RKO (cell line): ENCODE data around the gene SLC35B2.

Source experiments
- DNase-seq: peaks from one replicate; pipeline ENCODE4 v3.0.0-alpha.2; 2016; ENCODE audit warnings: low spot score

The SLC35B2 gene

GRCh38 chr6:44285552-44286284, 28.4 kb upstream of the SLC35B2 start:
- peak; percentile 34 for DNase-seq

GRCh38 chr6:44284867-44285266, 27.5 kb upstream of the SLC35B2 start:
- DNase-seq, result no peak

- no peak for DNase-seq
Observed at GRCh38 chr6:44284121-44284520, 26.8 kb upstream of the SLC35B2 start.

GRCh38 chr6:44278774-44279697, 21.7 kb upstream of the SLC35B2 start:
- peak; percentile 26 for DNase-seq

GRCh38 chr6:44278315-44278714, 21.0 kb upstream of the SLC35B2 start:
- no peak for DNase-seq

GRCh38 chr6:44277763-44278162, 20.4 kb upstream of the SLC35B2 start:
- DNase-seq, result no peak

- DNase-seq, result no peak
Observed at GRCh38 chr6:44276667-44277640, 19.6 kb upstream of the SLC35B2 start.

GRCh38 chr6:44275749-44276648, 18.7 kb upstream of the SLC35B2 start:
- no peak for DNase-seq

- no peak for DNase-seq
Observed at GRCh38 chr6:44275271-44275748, 18.0 kb upstream of the SLC35B2 start.

- no peak for DNase-seq
Observed at GRCh38 chr6:44273617-44274016, 16.3 kb upstream of the SLC35B2 start.

- no peak for DNase-seq
Observed at GRCh38 chr6:44272999-44273566, 15.8 kb upstream of the SLC35B2 start.

- no peak for DNase-seq
Observed at GRCh38 chr6:44272529-44272928, 15.2 kb upstream of the SLC35B2 start.

GRCh38 chr6:44271914-44272313, 14.6 kb upstream of the SLC35B2 start:
- no peak for DNase-seq

- no peak for DNase-seq
Observed at GRCh38 chr6:44271406-44271723, 14.0 kb upstream of the SLC35B2 start.

- DNase-seq, result no peak
Observed at GRCh38 chr6:44270526-44271405, 13.4 kb upstream of the SLC35B2 start.

- no peak for DNase-seq
Observed at GRCh38 chr6:44269921-44270525, 12.7 kb upstream of the SLC35B2 start, which contains the start of gene TMEM151B. Gene TMEM151B, plus strand, starts transcription at chr6:44270450. Its CDS starts 293 bp downstream, at chr6:44270743.

GRCh38 chr6:44269178-44269920, 12.0 kb upstream of the SLC35B2 start:
- no peak for DNase-seq

GRCh38 chr6:44268095-44268628, 10.8 kb upstream of the SLC35B2 start:
- DNase-seq, result no peak
